GM18520 (cell line): ENCODE results near the gene PLCL1.
A peak's percentile ranks its signal among the peaks of the same experiment; 100 is the strongest.
"Not testable (repeated sequence)": the region's sequence is repeated elsewhere in the genome, so short reads cannot be mapped to it uniquely, and the experiment has no call there.

ENCODE experiments used
- ATAC-seq: cut with Tn5 transposase; IDR thresholded peaks from one replicate; pipeline ENCODE4 v1.9.1; 2021; ENCODE audit not compliant: unreplicated experiment

The PLCL1 gene

DNA sequence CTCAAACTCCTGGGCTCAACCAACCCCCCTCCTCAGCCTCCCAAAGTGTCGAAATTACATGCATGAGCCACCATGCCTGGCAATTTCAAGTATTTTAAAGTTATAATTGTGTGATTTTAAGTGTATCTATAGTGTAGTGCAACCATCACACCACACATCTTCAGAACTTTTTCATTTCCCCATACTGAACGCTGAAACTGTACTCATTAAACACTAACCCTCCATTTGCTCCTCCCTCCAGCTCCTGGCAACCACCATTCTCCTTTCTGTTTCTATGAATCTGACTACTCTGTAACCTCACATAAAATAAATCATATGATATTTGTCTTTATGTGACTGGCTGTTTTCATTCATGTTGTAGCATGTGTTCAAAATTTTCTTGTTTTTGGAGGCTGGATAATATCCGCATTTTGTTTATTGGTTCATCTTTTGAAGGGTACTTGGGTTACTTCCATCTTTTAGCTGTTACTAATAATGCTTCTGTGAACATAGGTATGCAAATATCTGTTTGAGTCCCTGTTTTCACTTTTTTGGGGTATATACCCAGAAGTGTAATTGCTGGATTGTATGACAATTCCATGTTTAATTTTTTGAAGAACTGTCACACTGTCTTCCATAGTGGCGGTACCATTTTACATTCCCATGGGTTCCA is 188.2 kb downstream of the PLCL1 start:
- ATAC-seq: peak; percentile 82

DNA sequence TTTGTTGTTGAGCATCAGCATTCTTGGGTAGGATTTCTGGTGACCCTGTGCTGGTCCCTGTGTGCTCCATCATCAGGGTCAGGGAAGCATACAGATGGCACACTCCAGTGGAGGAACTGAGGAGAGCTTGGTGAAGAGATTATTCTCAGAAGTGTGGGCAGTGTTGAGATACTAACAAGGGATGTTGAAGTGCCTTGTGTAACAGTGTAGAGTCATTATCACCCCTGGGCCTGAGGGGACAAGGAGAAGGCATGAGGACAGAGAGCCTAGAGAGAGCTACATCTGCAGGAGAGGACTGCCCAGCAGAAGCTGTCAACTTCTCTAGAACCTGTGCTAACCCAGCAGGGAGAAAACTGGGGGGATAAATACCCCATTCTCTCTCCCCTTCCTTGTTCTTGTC is 189.0 kb downstream of the PLCL1 start:
- peak; percentile 37 for ATAC-seq

- ATAC-seq: no peak
These were observed 189.4 kb downstream of the PLCL1 start for GRCh38 chr2:197993830-197994229.

GRCh38 chr2:197994751-197995150 is 190.4 kb downstream of the PLCL1 start:
- no peak for ATAC-seq

GRCh38 chr2:197996583-197996982 is 192.2 kb downstream of the PLCL1 start:
- no peak for ATAC-seq

- no peak for ATAC-seq
These were observed 192.7 kb downstream of the PLCL1 start for GRCh38 chr2:197997083-197997541.

- ATAC-seq: no peak
These were observed 194.3 kb downstream of the PLCL1 start for GRCh38 chr2:197998702-197999101.

- no peak for ATAC-seq
These were observed 196.0 kb downstream of the PLCL1 start for GRCh38 chr2:198000417-198000816.

- ATAC-seq: no peak
These were observed 199.8 kb downstream of the PLCL1 start for GRCh38 chr2:198004173-198004572.

- peak; percentile 57 for ATAC-seq
These were observed 200.8 kb downstream of the PLCL1 start for GRCh38 chr2:198004921-198005829.

DNA sequence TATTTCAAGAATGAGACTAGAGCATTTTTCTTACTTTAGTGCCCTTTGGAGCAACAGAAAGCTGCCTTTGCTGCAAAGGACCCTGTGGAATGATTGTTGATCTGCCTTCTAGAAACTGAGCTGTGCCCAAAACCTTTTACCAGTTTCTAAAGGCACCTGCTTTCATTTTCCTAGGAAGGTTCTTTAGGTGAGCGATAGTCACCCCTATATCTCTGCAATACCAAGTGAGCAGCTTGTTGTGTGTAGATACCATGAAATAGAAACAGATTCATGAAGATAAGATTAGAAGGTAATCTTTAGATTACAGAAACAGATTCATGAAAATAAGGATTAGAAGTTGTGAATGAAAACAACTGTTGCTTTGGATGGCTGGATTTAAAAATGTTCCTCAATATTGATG is 202.3 kb downstream of the PLCL1 start:
- no peak for ATAC-seq

DNA sequence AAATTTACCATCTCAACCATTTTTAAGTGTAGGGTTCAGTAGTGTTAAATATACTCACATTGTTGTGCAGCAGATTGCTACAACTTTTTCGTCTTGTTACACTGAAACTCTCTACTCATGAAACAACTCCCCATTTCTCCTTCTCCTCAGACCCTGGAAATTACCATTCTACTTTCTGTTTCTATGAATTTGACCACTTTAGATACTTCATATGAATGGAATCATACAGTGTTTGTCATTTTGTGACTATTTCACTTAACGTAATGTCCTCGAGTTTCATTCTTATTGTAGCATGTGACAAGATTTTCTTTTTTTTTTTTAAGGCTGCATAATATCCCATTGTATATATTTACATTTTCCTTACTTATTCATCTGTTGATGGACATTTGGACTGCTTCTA is 203.8 kb downstream of the PLCL1 start:
- no peak for ATAC-seq

DNA sequence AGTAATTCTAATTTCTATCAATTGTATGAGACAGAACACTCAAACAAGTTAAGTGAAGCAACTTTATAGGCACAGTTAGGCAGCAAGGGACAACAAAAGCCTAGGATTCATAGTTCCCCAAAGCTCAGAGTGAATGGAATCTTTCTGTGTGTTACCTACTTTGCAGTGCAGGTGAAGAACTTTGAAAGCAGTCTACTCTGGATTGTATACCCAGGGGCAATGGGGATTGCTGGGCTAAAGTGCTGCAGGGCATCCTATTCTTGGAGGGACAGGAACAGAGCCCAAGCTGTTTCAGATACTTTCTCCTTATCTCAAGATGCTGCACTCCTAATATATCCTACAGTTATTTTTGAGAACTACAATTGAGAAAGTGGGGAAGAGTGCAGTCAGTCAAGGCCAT is 207.6 kb downstream of the PLCL1 start:
- ATAC-seq: no peak

DNA sequence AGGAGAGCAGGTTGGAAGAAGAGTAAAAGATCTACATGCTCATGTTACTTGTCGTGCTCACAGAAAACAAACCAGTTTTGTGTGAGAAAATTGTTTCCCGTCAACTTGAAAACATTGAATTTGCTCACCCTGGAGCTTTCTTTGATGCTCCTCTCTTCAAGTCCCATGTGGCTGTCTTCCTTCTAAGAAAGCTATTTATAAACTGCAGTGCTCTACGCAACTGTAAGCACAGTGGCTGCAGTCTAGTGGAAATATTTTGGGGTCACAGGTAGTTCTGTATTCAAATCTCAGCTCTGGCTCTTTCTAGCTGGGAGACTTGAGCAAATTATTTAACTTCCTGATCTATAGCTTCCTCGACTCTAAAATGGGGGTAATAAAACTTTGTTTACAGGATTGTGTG is 211.8 kb downstream of the PLCL1 start:
- no peak for ATAC-seq

GRCh38 chr2:198017068-198017467 is 212.7 kb downstream of the PLCL1 start:
- ATAC-seq: no peak

DNA sequence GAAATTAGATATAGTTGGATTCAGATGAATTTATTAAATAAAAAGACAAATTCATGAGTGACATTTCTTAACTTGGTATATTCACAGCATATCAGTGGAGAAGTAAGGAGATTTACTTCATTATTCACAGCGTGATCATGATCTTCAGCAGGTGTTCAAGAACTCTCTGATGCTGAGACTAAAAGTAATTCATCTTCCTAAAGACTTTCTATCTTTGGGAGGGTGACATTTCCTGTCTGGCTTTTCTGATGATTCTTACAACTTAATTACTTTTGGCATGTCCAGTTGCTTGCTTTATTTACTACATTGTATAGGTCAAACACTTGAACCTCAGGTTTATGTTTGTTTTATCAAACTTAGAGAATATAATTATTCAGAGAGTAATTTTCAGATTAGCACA is 224.6 kb downstream of the PLCL1 start:
- ATAC-seq: no peak

DNA sequence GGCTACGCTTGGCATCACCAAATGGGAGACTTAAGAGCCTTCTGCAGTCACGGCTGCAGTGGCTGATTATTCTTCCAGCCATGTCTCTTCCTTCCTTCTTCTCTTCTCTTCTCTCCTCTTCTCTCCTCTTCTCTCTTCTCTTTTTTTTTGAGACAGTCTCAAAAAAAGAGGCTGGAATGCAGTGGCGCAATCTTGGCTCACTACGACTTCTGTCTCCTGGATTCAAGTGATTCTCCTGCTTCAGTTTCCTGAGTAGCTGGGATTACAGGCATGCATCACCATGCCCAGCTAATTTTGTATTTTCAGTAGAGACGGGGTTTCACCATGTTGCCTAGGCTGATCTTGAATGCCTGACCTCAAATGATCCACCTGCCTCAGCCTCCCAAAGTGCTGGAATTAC is 225.2 kb downstream of the PLCL1 start:
- not testable (repeated sequence) for ATAC-seq

DNA sequence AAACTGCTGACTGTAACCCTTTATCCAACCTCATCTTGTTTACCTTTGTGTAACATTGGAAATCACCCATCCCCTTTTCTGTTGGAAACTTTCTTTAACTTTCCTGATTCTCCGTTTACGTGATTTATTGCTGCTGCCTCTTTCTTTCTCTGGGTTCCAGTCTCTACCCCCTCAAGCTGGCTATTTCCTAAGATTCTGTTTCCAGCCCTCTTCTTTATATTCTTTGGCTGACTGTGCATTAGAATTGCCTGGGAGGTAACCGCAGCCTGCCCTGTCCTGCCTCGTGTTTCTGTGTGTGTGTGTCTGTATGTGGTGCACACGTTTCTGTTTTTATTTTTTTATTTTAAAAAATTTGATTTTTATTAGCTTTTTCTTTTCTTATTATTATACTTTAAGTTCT is 229.2 kb downstream of the PLCL1 start:
- ATAC-seq: no peak

GRCh38 chr2:198036029-198036879 is 231.9 kb downstream of the PLCL1 start:
- peak; percentile 67 for ATAC-seq

DNA sequence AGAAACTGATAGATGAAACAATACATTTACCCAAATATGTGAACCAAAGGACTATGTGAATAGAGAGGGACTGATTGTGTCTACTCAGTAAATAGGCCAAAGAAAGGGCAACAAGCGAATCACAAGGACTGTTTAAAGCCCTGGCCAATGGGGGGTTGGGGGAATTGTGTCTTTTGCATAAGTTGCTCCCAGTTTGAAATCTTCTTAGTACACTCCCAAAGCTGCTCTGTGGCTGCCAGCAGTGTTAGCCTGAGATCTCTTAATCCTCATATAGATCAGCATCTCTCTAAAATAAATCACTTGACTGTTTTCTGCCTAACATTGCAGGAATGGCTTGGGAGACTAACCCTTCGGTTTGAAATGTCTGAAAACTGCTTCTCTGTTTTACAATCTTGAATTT is 236.4 kb downstream of the PLCL1 start:
- no peak for ATAC-seq

DNA sequence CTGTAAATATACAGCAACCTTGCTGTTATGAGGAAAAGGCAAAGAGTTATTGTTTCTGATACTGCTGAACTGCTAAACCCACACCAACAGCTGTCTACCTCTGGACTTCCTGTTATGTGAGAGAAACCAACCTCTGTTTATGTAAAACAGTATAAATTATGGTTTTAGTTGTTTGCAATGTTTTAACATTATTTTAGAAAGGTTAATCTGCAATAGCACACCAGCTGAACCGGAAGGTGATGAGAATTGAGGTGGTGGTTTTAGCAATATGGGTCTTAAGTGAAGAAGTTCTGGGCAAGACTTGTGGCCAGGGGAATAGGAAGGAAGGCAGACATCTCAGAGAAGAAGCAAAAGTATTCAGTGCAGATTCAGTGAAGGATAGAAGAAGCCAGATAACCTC is 237.8 kb downstream of the PLCL1 start:
- peak; percentile 74 for ATAC-seq
